K562 (cell line): ENCODE measurements around the gene ANKRD11. TPM values are rescaled to one million over a fixed set of nuclear protein-coding genes. Genes with fewer than 3 reads are reported as not detected.

ENCODE experiments used
- ATAC-seq: fragments of 200-7000 bp; cut with Tn5 transposase; 3 replicates; pipeline ENCODE4 v1.9.1; 2020; ENCODE audit warnings: moderate library complexity
- BruUV-seq: library from RNA; stranded (reverse); fragments of 400-500 nt; replicated peaks from 2 replicates; lab custom pipeline; 2021; lab: Mats Ljungman, UMichigan
- CTCF ChIA-PET: fragments of 300-600 bp; formaldehyde crosslinking; extraction: SDS; loops from one replicate; lab custom pipeline; 2021; ENCODE audit warnings: low intra/inter-chr PET ratio; lab: Yijun Ruan, JAX
- POLR2A ChIA-PET: fragments of 300-600, 350-650 bp; sonication (Branson Sonifier 250); formaldehyde crosslinking; extraction: SDS; loops from one replicate; lab custom pipeline; 2021; ENCODE audit warnings: antibody characterized with exemption, inconsistent platforms; lab: Yijun Ruan, JAX
- DNase-seq, 4 experiments: peaks; one replicate each; pipeline versions ENCODE4 v3.0.0 to v3.0.0-alpha.2; 2011 to 2018; ENCODE audit warnings: low spot score in 3 of 4, mixed read lengths in 3 of 4; ENCODE audit errors: extremely low read depth in 1 of 4
- FAIRE-seq: peaks from 2 replicates; lab custom pipeline; 2011; peaks lifted over from hg19 to GRCh38; lab: Jason Lieb, UNC
- H2AFZ ChIP-seq: 2 replicates; pipeline ENCODE4 v1.6.0; 2011; ENCODE audit warnings: low read depth, low read length, control low read depth, inconsistent platforms
- H3K27ac ChIP-seq: fragments of 200-600 bp; 3 replicates; pipeline ENCODE4 v1.8.0; 2011; ENCODE audit warnings: low read depth, mild to moderate bottlenecking, control low read depth, inconsistent platforms, low read length, moderate library complexity, mixed read lengths; ENCODE audit errors: extremely low read depth
- H3K27me3 ChIP-seq, 2 experiments: fragments of 300-600 bp in 1 of 2; 2 replicates in 1 of 2; 3 replicates in 1 of 2; pipeline versions ENCODE4 v1.6.0 to v1.8.0; 2011; ENCODE audit warnings: inconsistent platforms in 2 of 2, low read length in 2 of 2, mild to moderate bottlenecking in 1 of 2, mixed read lengths in 1 of 2, moderate library complexity in 1 of 2; ENCODE audit not compliant: control insufficient read depth in 2 of 2, insufficient read depth in 2 of 2
- H3K36me3 ChIP-seq: fragments of 300-600 bp; 3 replicates; pipeline ENCODE4 v1.8.0; 2011; ENCODE audit warnings: mild to moderate bottlenecking, low read length, inconsistent platforms; ENCODE audit not compliant: control insufficient read depth, insufficient read depth
- H3K4me1 ChIP-seq, 2 experiments: fragments of 200-600 bp in 1 of 2; replicated peaks in 1 of 2; 2 replicates in 1 of 2; 3 replicates in 1 of 2; pipeline versions ENCODE4 v1.5.1 to v1.8.0; 2011; ENCODE audit warnings: inconsistent platforms in 2 of 2, low read length in 2 of 2, mild to moderate bottlenecking in 1 of 2, mixed read lengths in 1 of 2, moderate library complexity in 1 of 2; ENCODE audit not compliant: control insufficient read depth in 2 of 2, insufficient read depth in 2 of 2
- H3K4me2 ChIP-seq: 2 replicates; pipeline ENCODE4 v1.6.1; 2011; ENCODE audit warnings: low read length, control low read depth, inconsistent platforms, mixed read lengths; ENCODE audit not compliant: insufficient read depth
- H3K4me3 ChIP-seq: fragments of 200-600 bp; sonication (generic), shearing (Covaris generic); 2 replicates; pipeline ENCODE4 v1.5.1; 2016; ENCODE audit warnings: control low read depth, inconsistent platforms
- H3K79me2 ChIP-seq: fragments of 200-600 bp; 3 replicates; pipeline ENCODE4 v1.8.0; 2011; ENCODE audit warnings: low read length, inconsistent platforms; ENCODE audit not compliant: control insufficient read depth, insufficient read depth
- H3K9ac ChIP-seq, 2 experiments: 2 replicates each; pipeline versions ENCODE4 v1.6.0 to v1.6.1; 2011; ENCODE audit warnings: low read depth in 2 of 2, low read length in 2 of 2, control low read depth in 1 of 2, inconsistent platforms in 1 of 2, mild to moderate bottlenecking in 1 of 2, mixed read lengths in 1 of 2; ENCODE audit not compliant: insufficient read depth in 1 of 2
- H3K9me1 ChIP-seq: one replicate; pipeline ENCODE4 v1.6.0; 2011; ENCODE audit warnings: inconsistent platforms, mild to moderate bottlenecking, low read length, moderate library complexity; ENCODE audit not compliant: control insufficient read depth, insufficient read depth
- H3K9me3 ChIP-seq: replicated peaks from 2 replicates; pipeline ENCODE4 v1.5.1; 2011; ENCODE audit warnings: low read depth, low read length, inconsistent platforms; ENCODE audit not compliant: control insufficient read depth, insufficient read depth
- H4K20me1 ChIP-seq: replicated peaks from 2 replicates; pipeline ENCODE4 v1.6.1; 2011; ENCODE audit warnings: low read length, inconsistent platforms, mixed read lengths; ENCODE audit not compliant: control insufficient read depth, insufficient read depth
- ETV5 ChIP-seq: sonication (generic); formaldehyde crosslinking; IDR thresholded peaks from 2 replicates; pipeline ENCODE4 v1.4.0; 2020; ENCODE audit warnings: low read depth, mild to moderate bottlenecking, missing genetic modification reagents
- MBD1 ChIP-seq: fragments of 250-450 bp; sonication (Bioruptor Pico); IDR thresholded peaks from 2 replicates; pipeline ENCODE4 v1.8.0; 2022; ENCODE audit warnings: inconsistent platforms
- PRDM10 ChIP-seq: fragments of 450-650 bp; IDR thresholded peaks from 2 replicates; pipeline ENCODE4 v1.6.1; 2018; ENCODE audit not compliant: partially characterized antibody
- RBM22 ChIP-seq: fragments of 200-400 bp; formaldehyde crosslinking; IDR thresholded peaks from 2 replicates; pipeline ENCODE4 v1.6.1; 2018; ENCODE audit warnings: low read length, low read depth; ENCODE audit not compliant: poor library complexity, severe bottlenecking
- WGBS: fragments of 100-300 bp; shearing (Covaris generic); methylation state at CpG from one replicate; pipeline ENCODE4 v1.1.6; 2016; ENCODE audit warnings: low coverage, mixed read lengths; ENCODE audit not compliant: insufficient coverage; ENCODE audit errors: missing lambda C conversion rate; 5-methylcytosine and 5-hydroxymethylcytosine counted together
- in situ Hi-C: fragments of 300-500 bp; cut with MboI; formaldehyde crosslinking; loops from 4 replicates; pipeline ENCODE4 v1.15.0; 2018; ENCODE audit warnings: inconsistent platforms, mixed read lengths
- intact Hi-C: fragments of 100-400 bp; cut with micrococcal nuclease; formaldehyde crosslinking; loops from 2 replicates; pipeline ENCODE4 v1.14.2; 2022
- polyA plus RNA-seq, 8 experiments: library from polyadenylated mRNA; depleted of rRNA in 4 of 8; stranded (reverse) in 5 of 8; unstranded in 3 of 8; fragments of >200 nt; fragmentation: Nextera tagmentation in 2 of 8; fragmentation: Illumina TruSeq in 1 of 8; extraction: Ambion mirVana in 2 of 8; extraction: Trizol in 1 of 8; gene quantifications; 2 replicates each; pipeline versions ENCODE4 v1.2.1 to v1.2.3, GENCODE V29; 2011 to 2014; ENCODE audit warnings: inconsistent platforms in 1 of 8, missing spikeins in 1 of 8
- total RNA-seq, 7 experiments: library from RNA; depleted of rRNA in 6 of 7; stranded (reverse); fragments of >200 nt in 6 of 7; fragmentation: Illumina TruSeq in 2 of 7; extraction: Trizol in 2 of 7; gene quantifications; 2 replicates each; pipeline versions ENCODE4 v1.2.1 to v1.2.3, GENCODE V29; 2011 to 2021; ENCODE audit warnings: low replicate concordance in 1 of 7

The ANKRD11 gene
- total and polyA plus RNA-seq, 9 of the 15 experiments (the other 6 are each of a cell fraction or from before 2014, with no cell fraction given): 4.7 to 126 (median 31.7) TPM

- TF ChIP-seq ETV5 (CRISPR knock-in tag) (0 out of 2 replicates have a peak, but pooled peaks have one; percentile 53), PRDM10 (peak; percentile 21)
Observed at GRCh38 chr16:89333401-89334001, 156.9 kb downstream of the ANKRD11 start (continued).

- H3K79me2 ChIP-seq: peaks cover 93% of the 10 kb centered on the region
- ChIA-PET POLR2A (no interaction called here), CTCF (interaction anchor here (0.6 to 2.5 kb wide), 2 partner anchors 51 to 176 kb away, joined by 3 to 12 read pairs; no protein-coding TSS in a partner anchor)
- H4K20me1 ChIP-seq: peaks cover 78% of the 10 kb centered on the region
- ATAC-seq: no peak
- no peaks in the 10 kb centered on the region for H3K9me3 ChIP-seq
- 74% methylated on average over 6 of the region's 7 CpGs for WGBS
- peaks cover 30 to 62% of the 10 kb centered on the region in 2 experiments for H3K4me1 ChIP-seq
- no peak for FAIRE-seq
- H3K9me1 ChIP-seq: peaks cover 15% of the 10 kb centered on the region
- BruUV-seq: no TSS peak
- intact Hi-C loops: loop anchor here (2.0 to 5.0 kb wide), 3 partner anchors 154 to 224 kb away; partner anchors contain the start of gene SPG7
- H3K4me3 ChIP-seq: no peak overlapping the region
- no peak for DNase-seq
- no peak overlapping the region for H3K4me2 ChIP-seq
- TF ChIP-seq RBM22 (peak; percentile 6), MBD1 (no peak)
- peaks cover 12% of the 10 kb centered on the region; the same call in 2 of the 3 replicates for H3K36me3 ChIP-seq
- in situ Hi-C loops: no loop called here
- H2AFZ ChIP-seq: no peak overlapping the region
- peak overlapping the region in 1 of 2 experiments; percentile 36; a peak in 1 of 4 replicates for H3K9ac ChIP-seq
- no peaks in the 10 kb centered on the region for H3K27me3 ChIP-seq
- no peak overlapping the region for H3K27ac ChIP-seq
Observed at GRCh38 chr16:89332902-89333245, 157.5 kb downstream of the ANKRD11 start.
